ENCODE results near the gene SELENOO. TPM values are rescaled to one million over a fixed set of nuclear protein-coding genes. Genes with fewer than 3 reads are reported as not detected.
A peak's percentile ranks its signal among the peaks of the same experiment; 100 is the strongest.

SELENOO gene
- total RNA-seq, 1 donor = 15.5 TPM

DNA sequence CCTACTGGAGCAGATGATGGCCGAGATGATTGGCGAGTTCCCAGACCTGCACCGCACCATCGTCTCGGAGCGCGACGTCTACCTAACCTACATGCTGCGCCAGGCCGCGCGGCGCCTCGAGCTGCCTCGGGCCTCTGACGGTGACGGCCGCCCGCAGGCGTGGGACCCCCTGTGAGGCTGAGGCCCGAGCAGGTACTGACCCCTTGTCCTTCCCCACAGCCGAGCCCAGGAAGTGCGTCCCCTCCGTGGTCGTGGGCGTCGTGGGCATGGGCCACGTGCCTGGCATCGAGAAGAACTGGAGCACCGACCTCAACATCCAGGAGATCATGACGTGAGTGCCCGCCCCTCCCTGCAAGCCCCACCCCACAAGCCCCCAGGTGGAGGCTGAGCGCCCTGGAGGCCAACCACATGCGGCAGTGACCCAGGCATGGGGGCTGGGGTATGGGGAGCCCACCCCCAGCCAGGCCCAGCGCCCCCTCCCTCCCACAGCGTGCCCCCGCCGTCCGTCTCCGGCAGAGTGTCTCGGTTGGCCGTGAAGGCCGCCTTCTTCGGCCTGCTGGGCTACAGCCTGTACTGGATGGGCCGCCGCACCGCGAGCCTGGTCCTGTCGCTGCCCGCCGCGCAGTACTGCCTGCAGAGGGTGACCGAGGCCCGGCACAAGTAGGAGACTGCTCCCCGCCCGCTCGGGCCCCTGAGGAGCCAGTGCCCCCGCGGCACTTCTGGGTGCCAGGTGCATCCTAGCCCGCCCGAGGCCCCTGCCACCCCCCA lies 2.8 kb upstream of the SELENOO start:
- H3K4me3 ChIP-seq (ENCODE audit: low read depth, low read length) = no peak overlapping the region
- TF ChIP-seq, protein P1, sequence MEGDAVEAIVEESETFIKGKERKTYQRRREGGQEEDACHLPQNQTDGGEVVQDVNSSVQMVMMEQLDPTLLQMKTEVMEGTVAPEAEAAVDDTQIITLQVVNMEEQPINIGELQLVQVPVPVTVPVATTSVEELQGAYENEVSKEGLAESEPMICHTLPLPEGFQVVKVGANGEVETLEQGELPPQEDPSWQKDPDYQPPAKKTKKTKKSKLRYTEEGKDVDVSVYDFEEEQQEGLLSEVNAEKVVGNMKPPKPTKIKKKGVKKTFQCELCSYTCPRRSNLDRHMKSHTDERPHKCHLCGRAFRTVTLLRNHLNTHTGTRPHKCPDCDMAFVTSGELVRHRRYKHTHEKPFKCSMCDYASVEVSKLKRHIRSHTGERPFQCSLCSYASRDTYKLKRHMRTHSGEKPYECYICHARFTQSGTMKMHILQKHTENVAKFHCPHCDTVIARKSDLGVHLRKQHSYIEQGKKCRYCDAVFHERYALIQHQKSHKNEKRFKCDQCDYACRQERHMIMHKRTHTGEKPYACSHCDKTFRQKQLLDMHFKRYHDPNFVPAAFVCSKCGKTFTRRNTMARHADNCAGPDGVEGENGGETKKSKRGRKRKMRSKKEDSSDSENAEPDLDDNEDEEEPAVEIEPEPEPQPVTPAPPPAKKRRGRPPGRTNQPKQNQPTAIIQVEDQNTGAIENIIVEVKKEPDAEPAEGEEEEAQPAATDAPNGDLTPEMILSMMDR (IDR thresholded peaks at IDR 0.05; ENCODE audit: insufficient read depth, low read length) = no peak

DNA sequence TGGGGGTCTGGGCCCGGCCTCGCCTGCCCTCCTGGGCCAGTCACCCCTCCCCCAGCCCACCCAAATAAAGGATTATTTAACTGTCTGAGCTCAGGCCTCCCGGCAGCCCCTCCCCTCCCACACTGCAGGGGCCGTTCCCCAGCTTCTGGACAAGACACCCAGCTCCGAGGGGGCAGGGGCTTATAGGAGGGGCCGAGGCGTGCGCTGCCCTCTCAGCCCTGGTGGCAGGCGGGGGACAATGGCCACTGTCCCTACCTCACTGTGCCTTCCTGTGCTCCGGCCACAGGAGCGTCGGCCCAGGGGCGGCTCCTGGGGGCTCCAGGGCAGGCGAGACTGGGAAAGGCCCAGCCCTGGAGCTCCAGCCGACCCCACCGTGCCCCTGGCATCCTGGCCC lies 2.2 kb upstream of the SELENOO start:
- no peak for DNase-seq (ENCODE audit: low read depth)
- H3K4me3 ChIP-seq (ENCODE audit: low read depth, low read length) = no peak overlapping the region
- TF ChIP-seq, protein P1 (IDR thresholded peaks at IDR 0.05; ENCODE audit: insufficient read depth, low read length) = no peak

More for the DNA sequence above, 2.8 kb upstream of the SELENOO start:
- DNase-seq (ENCODE audit: low read depth) = no peak

DNA sequence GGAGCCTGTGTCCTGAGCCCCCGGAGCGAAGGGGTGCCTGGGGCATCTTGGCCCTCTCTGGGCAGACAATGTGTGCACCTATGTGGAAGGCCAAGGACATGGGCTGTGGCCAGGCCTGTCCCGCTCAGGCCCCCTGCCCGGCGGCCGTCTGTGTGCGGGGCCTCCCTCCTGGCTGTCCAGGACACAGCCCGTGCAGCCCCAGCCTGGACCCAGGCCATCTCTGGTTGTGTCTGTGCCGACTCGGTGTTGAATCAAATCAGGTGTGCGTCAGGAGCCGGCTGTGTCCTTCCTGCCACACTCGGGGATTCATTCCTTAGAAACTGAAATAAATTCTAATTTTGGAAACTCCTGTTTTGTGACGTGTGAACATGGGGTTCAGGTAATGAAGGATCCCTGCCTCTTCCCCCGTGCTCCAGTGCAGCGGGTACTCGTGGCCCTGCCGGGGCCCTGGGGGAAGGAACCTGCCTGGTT lies 1.5 kb upstream of the SELENOO start:
- no peak overlapping the region for H3K4me3 ChIP-seq (ENCODE audit: low read depth, low read length)
- DNase-seq (ENCODE audit: low read depth) = no peak
- TF ChIP-seq, protein P1 (IDR thresholded peaks at IDR 0.05; ENCODE audit: insufficient read depth, low read length) = no peak

DNA sequence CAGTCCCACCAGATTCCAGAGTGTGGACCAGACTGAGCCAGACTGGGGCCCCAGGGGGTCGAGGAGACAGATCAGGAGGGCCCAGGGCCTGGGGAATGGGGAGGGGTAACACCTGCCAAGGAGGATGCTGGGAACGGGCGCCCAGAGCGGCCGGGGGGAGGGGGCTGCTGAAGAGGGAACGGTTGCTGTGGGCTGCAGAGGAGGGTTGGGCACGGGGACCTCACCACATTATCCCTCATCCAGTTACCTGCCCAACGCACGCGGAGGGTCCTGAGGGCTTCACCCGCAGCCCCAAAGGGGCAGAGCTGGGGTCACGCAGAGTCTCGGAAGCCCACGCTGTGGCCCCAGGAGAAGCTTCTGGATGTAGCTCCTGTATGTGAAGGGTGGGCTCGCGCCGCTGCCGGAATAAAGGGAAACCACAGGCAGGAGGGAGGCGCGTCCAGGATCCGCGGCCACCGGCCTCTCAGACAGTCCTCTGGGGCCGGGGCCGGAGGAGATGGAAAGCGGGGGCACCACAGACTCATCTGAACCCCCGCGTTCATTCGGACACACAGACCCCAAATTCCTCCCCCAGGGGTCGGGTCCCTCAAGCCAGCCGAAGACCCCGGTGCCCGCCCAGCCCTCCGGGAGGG lies 866 bp upstream of the SELENOO start:
- TF ChIP-seq, protein P1 (IDR thresholded peaks at IDR 0.05; ENCODE audit: insufficient read depth, low read length) = no peak
- no peak for DNase-seq (ENCODE audit: low read depth)
- H3K4me3 ChIP-seq (ENCODE audit: low read depth, low read length) = peak overlapping the region; percentile 71

DNA sequence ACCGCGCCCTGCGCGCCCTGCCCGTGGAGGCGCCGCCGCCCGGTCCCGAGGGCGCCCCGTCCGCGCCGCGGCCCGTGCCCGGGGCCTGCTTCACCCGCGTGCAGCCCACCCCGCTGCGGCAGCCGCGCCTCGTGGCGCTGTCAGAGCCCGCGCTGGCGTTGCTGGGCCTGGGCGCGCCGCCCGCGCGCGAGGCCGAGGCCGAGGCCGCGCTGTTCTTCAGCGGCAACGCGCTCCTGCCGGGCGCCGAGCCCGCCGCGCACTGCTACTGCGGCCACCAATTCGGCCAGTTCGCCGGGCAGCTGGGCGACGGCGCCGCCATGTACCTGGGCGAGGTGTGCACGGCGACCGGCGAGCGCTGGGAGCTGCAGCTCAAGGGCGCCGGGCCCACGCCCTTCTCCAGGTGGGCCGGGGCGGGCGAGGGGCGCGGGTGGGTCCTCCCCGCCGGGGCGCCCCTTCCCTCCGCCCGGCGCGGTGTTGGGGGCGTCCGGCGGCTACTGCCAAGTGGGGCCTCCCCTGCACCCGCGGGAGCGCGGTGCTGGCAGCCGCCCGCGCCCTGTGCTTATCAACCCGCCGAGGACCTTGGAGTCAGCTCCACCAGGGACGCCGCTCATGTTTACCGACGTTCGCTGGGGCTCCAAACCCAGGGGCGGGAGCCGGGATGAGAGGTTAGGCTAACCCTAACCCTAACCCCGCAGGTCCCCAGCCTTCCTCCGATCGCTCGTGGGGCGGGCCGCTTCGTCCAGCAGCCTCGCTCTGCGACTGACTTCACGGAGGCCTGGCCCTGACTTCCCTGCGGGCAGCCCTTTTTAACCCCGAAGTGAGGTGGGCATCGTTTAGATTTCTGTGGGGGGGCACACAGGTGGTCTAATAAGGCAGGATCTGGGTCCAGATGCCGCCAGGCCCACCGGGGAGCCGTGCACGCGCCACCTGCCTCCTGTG lies 649 bp downstream of the SELENOO start:
- DNase-seq (ENCODE audit: low read depth) = no peak
- TF ChIP-seq, protein P1 (IDR thresholded peaks at IDR 0.05; ENCODE audit: insufficient read depth, low read length) = no peak
- peak overlapping the region; percentile 76 for H3K4me3 ChIP-seq (ENCODE audit: low read depth, low read length)

DNA sequence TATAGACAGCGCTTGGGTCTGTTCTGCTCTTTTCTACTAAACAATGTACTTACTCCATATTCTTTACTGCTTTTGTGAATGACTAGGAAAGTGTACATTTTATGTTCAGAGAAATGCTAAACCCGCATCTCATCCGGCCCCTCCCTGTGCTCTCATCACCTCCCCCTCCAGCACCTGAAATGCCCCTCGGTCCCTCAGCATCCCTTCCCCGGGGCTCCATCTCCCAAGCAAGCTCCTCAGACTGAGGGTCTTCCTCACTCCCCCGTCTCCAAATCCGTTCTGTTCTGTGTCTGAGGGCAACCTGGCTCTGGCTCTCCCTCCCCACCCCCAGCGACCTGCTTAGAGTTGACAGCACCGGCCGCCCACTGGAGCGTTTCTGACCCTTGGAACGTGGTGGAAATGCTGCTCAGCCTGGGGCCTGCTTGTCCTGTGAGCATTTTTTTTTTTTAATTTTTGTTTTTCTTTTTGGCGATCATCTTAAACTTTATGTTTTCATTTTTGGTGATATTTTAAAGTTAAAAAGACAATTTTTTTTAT lies 1.4 kb downstream of the SELENOO start:
- DNase-seq (ENCODE audit: low read depth) = no peak
- H3K4me3 ChIP-seq (ENCODE audit: low read depth, low read length) = peak overlapping the region; percentile 76
- TF ChIP-seq, protein P1 (IDR thresholded peaks at IDR 0.05; ENCODE audit: insufficient read depth, low read length) = no peak

Data from fibroblast of the aortic adventitia (primary cell).